COLO668 (cell line): Measurements from ENCODE around the gene SARDH.
A peak's percentile ranks its signal among the peaks of the same experiment; 100 is the strongest.

ENCODE experiments used
- DNase-seq: peaks from one replicate; lab custom pipeline; 2025; ENCODE audit not compliant: unreplicated experiment; lab: John Stamatoyannopoulos, UW

The SARDH gene

DNA sequence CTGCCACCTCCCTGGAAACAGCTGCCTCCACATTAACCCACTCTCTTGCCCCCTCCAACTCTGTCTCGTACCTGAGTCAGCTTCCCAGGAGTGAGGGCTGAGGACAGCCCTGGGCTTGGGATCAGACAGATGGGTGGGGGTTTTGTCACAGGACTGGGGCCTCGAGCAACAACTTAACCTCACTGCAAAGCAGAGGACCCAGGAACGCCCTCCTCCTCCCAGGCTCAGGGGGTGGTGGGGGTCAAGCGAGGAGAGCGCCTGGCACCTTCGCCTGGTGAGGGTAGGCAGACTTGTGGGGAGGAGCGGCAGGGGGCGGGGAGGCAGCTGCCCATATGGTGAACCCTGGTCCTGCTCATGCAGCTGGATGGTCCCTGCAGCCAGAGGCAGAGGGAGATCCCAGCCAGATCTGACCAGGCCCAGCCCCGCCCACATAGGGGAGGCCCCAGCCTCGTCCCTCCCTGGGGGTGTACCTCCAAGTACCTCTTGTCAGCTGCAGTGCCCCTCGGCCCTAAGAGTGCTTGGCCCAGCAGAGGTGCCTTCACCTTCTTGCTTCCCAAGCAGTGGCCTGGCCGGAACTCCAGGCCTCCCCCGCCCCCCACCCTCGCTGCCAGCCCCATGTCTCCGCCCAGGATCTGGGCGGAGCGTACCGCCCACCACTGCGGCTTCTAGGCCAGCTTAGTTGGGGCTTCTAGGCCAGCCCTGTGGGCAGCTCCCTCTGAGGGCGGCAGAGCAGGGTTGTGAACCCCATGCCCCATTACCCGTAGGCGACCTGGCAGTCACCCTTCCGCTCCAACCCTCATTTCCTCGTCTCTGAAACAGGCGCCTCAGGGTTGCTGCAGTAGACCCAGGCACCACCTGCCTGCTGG lies at the start of gene SARDH:
Gene SARDH (minus strand): TSS at position 579 of the 866 bp plus-strand sequence. CDS start 4,179 bp downstream, outside the sequence.
- peak; percentile 84 for DNase-seq

- DNase-seq, result peak; percentile 4
Observed at GRCh38 chr9:133787754-133788025, 49.5 kb upstream of the SARDH start.

GRCh38 chr9:133786907-133787753 lies 49.0 kb upstream of the SARDH start:
- no peak for DNase-seq

DNA sequence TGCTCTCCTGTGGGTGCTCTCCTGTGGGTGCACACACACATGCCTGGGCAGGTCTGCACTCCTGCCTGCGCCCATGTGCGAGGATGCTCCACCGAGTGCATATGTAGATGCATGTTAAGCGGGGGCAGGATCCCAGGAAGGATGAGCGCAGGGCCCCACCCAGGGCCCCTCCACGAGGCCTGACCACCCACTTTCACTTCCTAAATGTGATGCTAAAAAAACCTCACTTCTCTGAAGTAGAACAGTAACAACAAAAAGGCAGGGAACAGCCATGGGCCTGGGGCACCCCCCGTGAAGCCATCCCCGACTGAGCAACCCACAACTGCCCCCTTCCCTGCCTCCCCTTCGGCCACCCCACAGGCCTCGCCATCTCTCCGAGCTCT lies 48.2 kb upstream of the SARDH start:
- DNase-seq, result no peak

DNA sequence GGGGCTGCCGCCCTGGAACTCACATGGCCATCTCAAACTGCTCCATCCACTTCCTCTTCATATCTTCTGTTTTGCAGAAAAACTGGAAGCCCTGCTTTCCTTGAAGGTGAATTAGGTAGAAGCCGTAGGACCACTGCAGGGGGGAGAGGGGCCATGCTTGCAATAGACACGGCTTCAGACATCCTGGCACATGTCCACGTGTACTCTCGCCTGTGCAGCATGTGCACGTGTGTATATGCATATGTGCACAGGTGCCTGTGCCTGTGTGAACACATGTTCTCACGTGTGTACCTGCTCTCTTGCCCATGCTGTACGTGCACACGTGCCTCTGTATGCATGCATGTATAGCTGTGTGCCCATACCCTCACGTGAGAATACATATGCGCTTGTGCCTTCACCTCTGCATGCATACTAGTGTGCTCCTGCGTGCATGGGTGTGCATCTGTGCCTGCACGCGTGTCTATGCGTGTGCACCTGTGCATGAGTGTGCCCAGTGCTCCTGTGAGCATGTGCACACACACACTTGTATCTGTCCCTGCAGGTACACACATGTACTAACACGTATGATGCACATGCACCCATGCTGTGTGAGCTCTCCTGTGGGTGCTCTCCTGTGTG lies 47.7 kb upstream of the SARDH start:
- no peak for DNase-seq

- DNase-seq, result no peak
Observed at GRCh38 chr9:133784731-133785561, 46.8 kb upstream of the SARDH start.

DNA sequence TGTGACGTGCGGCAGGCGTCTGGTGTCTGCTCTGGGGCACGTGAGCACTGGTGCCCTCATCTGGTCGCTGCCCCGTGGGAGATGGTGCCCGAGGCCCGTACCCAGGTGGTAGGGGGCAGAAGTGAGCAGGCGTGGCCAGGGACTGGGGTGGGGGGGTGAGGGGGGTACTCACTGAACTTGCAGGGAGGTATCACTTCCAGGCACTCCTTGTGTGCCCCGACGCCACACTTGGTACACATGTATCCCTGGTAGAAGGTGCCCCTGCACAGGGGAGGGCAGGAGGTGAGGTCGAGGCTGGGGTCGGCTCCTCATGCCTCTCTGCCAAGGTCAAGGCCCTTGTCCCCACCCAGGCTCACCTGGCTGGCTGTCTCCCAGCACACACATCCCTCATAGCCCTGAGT lies 45.2 kb upstream of the SARDH start:
- DNase-seq, result no peak

GRCh38 chr9:133782157-133783130 lies 44.3 kb upstream of the SARDH start:
- DNase-seq, result peak; percentile 41

- DNase-seq, result no peak
Observed at GRCh38 chr9:133781828-133782135, 43.6 kb upstream of the SARDH start.

GRCh38 chr9:133780962-133781827 lies 43.0 kb upstream of the SARDH start:
- DNase-seq, result no peak

- DNase-seq, result no peak
Observed at GRCh38 chr9:133780404-133780945, 42.3 kb upstream of the SARDH start.

DNA sequence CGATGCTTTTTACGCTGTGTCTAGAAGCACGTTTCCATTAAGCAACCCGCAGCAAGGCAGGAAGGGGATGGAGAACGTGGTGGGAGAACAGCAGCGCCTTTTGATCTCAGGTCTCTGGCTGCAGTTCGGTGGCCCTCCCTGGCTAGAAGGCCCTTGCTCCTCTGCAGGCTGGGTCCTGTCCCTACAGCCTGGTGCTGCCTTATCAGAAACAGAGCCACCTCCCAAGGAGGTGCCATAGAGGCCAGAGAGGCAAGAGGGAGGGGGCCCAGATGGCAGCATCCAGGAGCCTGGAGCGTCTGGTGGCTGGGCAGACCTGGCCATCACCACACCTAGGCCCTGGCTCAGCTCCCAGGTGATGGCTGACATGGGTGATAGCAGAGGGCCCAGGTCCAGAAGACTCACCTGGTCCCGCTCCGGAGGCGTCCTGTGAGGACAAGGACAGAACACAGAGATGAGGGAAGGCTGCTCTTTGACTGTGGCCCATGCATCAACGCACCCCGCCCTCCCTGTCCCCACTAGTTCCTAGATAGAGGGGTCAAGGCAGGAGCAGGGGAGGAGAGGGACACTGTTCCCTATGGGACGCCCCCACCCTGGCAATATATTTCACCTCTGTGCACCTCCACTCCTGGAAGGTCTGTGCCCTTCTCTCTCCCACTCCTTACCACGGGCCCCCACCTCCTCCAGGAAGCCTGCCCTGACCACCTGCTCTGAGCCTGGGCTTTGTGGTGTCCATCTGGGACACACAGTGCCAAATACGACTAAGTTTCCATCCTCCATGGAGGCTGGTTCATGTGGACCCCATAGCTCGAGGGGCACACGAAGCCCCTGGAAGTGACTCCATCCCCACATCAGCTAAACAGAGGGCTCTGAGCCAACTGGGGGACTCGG lies 41.6 kb upstream of the SARDH start:
- no peak for DNase-seq

DNA sequence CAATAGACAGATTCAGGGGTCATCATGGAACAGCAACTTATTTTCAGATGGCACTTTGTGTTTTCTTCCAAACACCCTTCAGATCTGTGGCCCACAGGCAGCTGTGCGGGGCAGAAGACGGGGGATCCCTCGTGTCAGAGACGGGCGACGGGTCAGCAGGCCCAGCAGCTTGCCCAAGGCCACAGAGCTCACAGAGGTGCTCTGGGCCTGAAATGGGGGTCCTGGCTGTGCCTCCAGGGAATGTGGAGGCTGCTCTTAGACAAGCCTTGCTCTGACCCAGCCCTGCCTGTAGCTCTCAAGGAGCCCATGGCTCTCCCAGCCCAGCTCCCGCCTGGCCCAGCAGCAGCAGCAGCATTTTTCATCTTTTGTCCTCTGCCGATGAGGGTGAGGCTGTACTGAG lies 40.9 kb upstream of the SARDH start:
- no peak for DNase-seq

- DNase-seq, result no peak
Observed at GRCh38 chr9:133778336-133779013, 40.3 kb upstream of the SARDH start.

- DNase-seq, result no peak
Observed at GRCh38 chr9:133777871-133778270, 39.7 kb upstream of the SARDH start.

DNA sequence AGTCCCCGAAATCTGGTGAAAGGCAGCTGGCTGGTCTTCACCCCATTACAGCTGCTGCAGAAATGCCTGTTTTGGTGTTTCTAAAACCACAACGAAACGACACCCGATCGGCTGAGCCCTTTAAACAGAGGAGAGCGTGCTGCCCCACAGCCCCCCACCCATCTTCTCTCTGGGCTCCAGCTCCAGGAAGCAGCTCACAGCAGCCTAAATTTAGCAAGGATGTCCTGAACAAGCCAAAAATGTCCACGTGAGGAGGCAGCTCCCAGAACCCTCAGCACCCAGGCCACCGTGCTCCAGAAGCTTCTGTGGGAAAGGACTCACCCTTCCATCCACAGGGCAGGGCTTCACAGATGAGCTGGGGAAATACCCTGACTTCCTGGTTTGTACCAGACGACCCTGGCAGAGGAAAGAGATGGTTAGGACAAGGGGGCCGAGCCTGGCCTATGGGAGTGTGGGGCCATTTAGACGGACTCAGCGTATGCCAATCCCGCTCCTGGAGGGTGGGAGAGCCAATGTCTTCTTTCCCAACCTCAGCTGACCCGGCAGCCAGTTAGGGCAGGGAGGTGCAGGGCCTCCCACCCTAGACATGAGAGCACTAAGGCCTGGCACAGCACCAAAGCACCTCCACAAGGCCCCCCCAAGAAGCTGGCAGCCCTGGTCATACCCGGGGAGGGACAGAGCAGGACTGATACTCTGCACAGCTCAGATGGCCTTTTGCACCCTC lies 39.1 kb upstream of the SARDH start:
- DNase-seq, result no peak
